ENCODE measurements around the gene CCDC34.

GRCh38 chr11:27303903-27304302 is 59.1 kb downstream of the CCDC34 start:
- TF ChIP-seq, protein P1, sequence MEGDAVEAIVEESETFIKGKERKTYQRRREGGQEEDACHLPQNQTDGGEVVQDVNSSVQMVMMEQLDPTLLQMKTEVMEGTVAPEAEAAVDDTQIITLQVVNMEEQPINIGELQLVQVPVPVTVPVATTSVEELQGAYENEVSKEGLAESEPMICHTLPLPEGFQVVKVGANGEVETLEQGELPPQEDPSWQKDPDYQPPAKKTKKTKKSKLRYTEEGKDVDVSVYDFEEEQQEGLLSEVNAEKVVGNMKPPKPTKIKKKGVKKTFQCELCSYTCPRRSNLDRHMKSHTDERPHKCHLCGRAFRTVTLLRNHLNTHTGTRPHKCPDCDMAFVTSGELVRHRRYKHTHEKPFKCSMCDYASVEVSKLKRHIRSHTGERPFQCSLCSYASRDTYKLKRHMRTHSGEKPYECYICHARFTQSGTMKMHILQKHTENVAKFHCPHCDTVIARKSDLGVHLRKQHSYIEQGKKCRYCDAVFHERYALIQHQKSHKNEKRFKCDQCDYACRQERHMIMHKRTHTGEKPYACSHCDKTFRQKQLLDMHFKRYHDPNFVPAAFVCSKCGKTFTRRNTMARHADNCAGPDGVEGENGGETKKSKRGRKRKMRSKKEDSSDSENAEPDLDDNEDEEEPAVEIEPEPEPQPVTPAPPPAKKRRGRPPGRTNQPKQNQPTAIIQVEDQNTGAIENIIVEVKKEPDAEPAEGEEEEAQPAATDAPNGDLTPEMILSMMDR (IDR thresholded peaks at IDR 0.05; ENCODE audit: insufficient read depth, low read length), result no peak
- TF ChIP-seq POLR2AphosphoS5 (IDR thresholded peaks at IDR 0.05; ENCODE audit: low read depth), result no peak
- no peak for TF ChIP-seq GABPA (IDR thresholded peaks at IDR 0.05; ENCODE audit: low read depth)

Measured in HL-60 (cell line).